ENCODE measurements around the gene MAML2.
"Not testable (repeated sequence)": the region's sequence is repeated elsewhere in the genome, so short reads cannot be mapped to it uniquely, and the experiment has no call there.

The MAML2 gene

DNA sequence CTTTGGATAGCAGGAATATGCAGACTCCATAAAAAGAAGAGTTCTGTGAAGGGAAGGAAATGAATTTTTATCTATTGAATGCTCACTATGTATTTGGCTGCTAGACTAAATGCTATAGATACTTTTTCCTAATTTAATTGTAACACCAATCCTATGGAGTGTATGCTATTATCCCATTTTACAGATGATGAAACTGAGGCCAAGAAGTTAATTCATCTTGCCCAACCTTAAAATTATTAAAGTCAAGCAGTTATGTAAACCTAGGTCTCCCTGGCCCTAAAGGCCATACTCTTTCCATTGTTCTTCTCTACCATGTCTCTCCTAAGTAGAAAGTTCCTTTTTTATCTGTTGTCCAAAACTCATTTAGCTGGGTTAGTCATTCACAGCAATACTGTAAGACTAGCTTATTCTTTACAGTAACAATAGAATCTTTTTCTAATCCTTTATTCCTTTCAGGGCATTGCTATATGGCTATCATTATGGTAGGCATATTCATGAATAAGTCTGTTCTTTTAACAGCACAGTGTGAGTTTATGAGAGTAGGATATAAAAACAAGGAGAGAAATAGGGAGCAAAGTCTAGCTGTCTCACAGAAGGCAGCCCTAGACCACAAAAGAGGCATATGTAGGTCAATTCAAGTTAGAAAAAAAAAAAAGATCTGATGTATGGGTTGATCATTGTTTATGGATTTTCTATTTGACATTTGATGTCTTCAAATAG lies 50.5 kb downstream of the MAML2 start:
- DNase-seq (ENCODE audit: low spot score) = no peak

DNA sequence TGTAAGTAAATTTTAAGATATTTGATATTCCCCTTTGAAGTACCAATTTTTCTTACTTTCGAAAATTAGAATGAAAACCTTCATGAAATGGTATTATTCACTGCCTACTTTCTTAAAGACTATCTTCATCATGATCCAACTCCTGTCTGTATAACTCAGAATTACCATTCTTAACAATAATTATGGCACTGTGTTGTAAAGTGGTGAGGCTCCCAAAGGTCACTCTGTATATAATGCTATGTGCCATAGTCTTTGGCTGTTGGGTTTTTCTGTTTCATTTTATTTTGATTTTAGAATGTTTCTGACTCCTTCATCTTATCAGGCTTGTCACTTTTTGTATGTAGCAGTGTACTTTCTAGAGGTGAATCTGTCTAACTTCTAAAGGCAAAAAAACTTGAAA lies 52.4 kb downstream of the MAML2 start:
- no peak for DNase-seq (ENCODE audit: low spot score)

DNA sequence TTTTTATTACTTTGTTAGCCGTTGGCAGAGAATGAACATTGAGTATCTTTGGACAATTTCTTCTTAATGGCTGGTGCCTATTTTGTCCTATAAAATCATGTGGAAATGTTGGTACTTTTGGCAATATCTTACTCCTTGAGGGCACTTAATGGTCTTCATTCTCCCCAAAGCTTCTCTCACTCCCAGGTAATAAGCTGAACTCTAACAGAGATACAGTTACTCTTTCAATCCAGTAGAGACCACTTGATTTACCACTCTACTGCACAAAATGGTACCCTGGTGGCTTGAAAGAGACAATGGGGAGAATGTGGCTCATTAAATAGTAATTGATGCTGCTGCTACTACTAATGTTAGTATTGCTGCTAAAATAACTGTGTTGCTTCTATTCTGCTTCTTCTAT lies 53.0 kb downstream of the MAML2 start:
- no peak for DNase-seq (ENCODE audit: low spot score)

DNA sequence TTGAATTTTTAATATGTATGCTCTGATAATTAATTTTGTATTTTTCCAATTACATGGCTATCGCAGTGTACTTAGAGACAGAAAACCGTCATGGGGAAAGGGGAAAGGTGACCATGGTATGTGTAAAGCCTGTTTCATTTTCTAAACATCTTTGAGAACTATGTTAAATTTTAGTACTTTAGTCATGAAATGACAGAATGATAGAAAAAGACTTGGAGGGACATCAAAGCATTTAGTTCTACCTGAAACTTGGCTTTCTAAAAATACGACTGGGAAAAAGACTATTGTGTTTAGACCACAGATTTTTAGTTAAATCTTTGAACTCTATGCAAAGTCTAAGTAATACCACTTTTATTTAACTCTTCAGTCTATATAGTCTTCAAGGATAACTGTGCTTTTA lies 54.1 kb downstream of the MAML2 start:
- no peak for DNase-seq (ENCODE audit: low spot score)

DNA sequence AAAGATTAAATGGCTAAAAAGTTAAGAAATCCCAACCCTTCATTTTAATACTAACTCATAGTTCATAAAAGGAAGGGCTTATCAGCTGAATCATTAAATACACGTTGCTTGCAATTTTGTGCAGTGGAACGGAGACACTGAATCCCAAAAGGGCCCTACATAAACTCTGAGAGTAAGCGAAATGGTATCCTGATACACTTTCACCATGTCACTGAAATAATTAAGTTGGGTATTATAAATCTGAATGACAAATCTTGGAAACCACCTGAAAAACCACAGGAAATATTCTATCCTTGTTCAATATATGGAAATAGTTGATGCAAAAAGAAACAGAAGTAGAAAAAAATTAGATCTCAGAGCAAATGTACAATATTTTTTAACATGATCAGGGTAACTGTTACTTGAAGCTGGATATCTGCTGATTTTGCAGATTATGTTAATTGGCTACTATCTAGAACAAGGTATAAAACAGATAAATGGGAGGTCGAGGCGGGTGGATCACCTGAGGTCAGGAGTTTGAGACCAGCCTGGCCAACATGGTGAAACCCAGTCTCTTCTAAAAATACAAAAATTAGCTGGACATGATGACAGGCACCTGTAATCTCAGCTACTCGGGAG lies 55.1 kb downstream of the MAML2 start:
- DNase-seq (ENCODE audit: low spot score) = no peak

DNA sequence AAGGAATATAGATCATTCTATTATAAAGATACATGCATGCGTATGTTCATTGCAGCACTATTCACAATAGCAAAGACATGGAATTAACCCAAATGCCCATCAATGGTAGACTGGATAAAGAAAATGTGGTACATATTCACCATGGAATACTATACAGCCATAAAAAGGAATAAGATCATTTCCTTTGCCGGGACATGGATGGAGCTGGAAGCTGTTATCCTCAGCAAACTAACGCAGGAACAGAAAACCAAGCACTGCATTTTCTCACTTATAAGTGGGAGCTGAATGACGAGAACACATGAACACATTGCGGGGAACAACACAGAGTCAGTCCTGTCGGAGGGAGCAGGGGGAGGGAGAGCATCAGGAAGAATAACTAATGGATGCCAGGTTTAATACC lies 57.0 kb downstream of the MAML2 start:
- not testable (repeated sequence) for DNase-seq (ENCODE audit: low spot score)

DNA sequence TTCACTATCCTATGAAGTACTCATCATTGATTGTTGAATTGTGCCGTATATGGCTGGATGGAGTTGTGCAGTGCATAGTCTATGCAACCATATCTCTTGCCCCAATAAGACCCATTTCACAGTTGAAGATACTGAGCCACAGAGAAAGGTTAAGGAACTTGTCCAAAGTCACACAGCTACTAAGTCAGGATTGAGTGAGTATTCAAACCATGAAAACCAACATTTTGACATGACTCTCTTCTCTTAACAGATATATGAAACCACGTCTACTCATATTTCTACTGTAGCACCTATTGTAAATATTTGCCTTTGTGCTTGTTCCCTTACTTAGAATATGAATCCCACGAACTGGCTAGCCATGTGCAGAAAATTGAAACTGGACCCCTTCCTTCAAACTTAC lies 58.1 kb downstream of the MAML2 start:
- no peak for DNase-seq (ENCODE audit: low spot score)

DNA sequence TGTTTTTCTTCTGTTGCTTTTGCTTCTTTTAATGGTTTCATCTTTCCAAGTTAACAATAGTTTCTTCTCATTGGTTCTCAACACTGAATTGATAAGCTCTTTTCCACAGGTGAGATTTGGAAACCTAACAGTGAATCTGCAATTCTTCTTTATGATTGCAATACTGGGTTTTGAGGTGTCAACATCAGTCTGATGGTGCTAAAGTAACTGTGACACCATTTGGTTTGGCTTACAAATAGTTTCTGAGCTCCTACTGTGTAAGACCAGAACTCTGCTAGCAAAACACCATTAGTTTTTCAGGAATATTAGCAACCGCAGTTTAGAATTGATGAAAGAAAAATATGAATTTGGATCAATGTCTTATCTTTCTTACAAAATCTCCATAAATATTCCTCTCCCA lies 58.6 kb downstream of the MAML2 start:
- DNase-seq (ENCODE audit: low spot score) = no peak

DNA sequence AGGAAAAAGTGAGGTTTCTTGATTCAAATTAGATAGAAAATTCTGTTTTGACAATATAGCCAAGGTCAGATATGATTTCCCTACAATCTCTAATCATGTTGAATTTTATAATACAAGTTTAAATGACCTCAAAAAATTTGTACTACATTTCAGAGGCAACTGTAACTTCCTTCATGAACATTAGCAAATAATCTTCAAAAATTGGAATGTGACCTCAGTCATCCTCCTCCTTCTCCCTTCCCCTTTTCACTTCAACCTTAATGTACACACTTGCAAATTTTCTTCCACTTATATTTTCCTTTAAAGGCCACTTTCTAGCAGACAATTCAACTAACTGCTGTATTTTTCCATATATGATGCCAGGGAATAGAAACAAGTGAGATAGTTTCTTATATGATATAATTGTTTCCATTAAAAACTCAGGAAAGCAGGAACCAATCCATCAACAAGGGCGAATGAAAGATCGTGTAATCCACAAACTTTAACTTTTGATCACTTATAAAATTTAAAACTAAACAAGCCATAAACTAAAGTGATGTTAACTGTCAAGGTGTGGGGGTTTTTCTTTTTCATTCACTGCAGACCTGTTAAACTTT lies 60.3 kb downstream of the MAML2 start:
- no peak for DNase-seq (ENCODE audit: low spot score)

DNA sequence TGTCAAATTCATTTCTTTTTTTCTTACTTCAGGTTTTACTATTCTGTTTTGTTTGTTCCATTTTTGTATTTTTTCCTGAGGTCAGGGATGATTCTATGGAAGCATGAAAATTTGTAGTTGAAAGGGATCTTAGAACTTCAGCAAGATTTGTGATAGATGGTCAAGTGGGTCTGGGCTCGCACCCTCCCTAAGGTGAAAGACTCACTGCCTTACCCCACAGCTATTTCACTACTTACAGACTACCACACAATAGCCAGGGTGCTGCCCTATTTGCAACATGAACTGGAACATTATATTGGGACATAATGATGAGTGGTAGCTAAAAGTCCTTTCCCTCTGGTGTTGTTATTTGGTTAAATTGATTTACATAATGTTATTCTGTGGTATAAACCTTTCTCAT lies 62.6 kb downstream of the MAML2 start:
- DNase-seq (ENCODE audit: low spot score) = no peak

DNA sequence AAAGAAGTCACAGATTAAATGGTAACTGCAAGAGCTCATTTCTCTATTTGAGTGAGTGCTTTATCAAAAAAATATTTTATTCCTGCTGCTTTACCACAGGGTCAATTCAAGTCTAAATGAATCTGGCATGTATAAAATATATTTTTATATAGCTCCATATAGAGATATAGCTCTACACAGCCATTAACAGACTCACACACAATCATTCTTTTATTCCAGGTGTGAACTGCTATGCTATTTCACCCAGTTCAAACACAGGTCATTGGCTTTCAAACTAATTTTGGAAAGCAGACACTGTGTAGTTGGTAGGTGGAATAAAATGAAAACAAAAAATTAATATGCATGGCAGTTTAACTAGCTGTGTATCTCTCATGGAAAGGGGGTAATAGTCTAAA lies 63.1 kb downstream of the MAML2 start:
- no peak for DNase-seq (ENCODE audit: low spot score)

DNA sequence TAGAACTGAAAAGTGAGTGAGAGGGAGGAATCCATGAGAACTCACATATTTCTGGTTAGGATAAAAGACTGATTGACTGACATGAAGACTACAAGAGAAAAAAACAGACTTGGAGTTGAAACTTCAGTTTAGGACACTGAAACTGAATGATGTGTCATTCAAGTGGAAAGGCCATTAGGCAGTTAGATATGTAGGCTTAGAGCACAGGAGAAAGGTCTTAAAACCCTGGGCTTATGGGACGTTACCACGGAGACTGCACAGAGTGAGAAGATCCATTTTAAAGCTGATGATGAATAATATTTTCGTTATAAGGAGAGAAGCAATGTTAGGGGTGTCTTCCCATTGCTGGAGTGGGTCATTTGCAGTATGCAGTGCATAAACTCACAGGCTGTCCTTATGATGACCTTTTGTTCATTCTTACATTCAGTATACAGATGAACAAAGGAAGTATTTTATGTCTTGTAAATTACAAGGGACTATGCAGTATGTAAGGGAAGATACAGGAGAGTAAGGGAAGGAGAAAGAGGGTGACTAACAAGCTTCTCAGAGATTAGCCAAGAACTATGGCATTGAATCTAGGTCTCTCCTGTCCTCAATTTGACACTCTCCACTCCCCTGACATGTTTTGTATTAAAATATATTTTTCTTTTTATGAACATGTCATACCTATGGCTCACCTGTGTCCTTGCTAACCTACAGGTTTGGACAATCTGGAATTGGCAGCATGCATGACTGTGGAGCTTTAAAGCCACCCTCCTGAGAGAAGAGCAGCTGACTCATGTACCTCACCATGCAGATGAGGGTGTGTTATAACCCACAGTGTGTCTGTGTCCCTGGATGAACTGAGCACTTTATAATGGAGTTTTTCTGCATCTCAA lies 63.7 kb downstream of the MAML2 start:
- DNase-seq (ENCODE audit: low spot score) = no peak

DNA sequence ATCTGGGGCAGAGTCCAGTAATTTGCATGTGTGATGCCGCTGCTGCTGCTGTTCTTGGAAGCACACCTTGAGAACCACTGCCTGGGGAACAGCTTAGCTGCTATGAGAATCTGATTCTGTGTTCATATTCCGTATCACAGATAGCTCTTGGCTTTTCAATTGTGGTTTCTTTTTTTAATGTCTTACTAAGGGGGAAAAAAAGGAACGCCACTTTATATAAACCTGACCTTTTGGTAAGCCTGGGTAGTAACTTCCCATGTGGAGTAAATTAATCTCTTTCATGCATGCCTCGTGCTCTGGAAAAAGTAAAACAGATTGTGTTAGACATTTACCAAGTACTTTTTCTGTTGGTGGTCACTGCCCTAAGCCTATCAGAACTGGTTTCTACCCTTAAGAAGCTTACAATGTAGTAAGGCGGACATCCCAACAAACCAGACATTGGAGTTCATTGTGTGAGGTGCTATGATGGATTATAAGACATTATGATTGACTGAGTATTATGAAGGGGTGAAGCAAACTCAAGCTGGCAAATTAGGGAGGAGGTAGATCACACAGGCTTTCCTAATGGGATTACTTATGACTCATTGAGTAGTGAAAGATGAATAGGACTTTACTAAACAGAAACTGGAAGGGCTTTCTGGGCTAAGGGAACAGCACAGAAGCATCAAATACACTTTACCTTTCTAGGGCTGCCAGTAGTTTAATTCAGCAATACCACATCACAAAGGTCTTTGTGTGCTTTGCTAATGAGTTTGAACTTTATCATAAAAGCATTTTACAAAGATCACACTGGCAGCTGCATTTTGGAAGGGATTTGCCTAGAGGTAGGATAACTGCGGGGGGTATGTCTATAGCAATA lies 64.7 kb downstream of the MAML2 start:
- DNase-seq (ENCODE audit: low spot score) = no peak

DNA sequence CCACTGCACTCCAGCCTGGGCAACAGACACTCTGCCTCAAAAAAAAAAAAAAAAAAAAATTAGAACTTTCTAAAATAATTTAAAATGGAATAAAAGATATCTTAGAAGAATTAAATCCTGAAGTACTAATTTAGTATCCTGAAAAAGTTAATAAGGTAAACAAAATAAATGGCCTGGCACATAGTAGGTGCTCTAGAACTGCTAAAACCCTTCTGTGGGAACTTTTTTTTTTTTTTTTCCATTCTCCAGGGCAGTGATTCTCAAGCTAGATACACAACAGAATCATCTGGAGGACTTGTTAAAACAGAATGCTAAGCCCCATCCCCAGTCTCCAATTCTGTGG lies 65.3 kb downstream of the MAML2 start:
- no peak for DNase-seq (ENCODE audit: low spot score)

DNA sequence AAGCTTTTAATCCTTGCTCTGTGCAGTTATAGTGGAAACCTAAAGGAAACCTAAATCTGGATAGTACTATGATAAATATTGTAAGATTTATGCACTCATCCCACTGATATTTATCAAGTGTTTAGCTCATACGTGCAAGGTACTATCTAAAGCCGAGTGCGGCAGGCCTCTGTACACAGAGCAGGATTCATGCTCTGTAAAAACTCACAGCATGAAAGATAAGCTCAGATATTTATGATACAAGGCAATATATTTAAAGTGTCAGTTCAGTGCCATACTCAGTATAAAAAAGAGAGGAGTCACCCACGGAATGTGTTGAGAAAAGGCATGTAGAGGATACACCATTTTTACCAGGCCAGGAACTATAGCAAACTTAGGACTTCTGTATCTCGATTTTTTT lies 66.2 kb downstream of the MAML2 start:
- DNase-seq (ENCODE audit: low spot score) = no peak

DNA sequence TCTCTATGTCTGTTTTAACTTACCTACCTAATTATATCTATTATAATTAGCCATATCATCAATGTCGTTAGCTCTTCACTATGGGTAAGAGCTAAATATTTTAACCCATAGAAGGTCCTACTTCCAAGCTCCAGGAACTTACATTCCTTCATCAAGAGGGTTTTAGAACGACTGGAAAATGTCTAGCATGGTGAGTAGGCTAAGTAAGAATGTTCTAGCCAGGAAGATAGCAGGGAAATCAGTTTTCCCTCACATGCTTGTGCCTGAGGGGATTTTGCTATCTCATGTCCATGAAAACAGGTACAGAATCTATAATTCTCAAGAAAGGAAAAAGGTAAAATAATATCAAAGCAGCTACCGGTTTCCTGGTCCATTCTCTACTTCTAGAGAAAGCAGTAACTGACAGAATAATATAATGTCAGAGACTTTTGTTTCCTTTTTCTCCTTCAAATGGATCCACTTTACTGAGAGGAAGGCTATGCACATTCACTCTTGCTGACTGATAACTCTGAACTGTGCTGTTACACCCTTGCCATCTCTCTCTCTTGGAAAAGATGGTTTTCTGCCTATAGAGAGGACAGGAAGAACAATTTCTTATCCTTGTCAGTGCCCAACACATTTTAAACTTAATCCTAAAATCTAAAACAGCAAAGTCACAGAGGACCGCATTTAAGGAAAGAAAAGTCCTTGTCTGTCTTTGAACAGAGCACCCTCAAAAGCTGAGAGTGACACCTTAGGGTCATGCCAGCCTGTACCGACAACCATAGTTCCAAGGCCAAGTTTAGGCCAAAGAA lies 67.0 kb downstream of the MAML2 start:
- no peak for DNase-seq (ENCODE audit: low spot score)

DNA sequence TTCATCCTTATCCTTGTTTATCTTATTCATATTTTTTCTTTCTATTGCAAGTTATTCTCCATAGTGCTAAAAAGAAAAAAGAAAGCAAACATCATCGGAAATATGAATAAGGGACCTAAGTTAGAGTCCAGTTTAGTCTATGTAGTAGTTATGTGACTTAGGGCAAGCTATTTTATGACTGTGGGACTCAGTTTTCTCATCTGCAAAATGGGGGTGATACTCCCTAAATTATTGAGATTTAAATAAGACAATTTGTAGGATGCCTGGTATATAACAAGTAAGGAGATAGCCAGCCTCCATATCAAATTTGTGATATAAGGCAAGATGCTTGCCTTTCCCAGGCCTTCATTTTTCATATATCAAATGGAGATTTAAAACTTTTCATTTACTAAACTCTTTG lies 69.5 kb downstream of the MAML2 start:
- DNase-seq (ENCODE audit: low spot score) = no peak

DNA sequence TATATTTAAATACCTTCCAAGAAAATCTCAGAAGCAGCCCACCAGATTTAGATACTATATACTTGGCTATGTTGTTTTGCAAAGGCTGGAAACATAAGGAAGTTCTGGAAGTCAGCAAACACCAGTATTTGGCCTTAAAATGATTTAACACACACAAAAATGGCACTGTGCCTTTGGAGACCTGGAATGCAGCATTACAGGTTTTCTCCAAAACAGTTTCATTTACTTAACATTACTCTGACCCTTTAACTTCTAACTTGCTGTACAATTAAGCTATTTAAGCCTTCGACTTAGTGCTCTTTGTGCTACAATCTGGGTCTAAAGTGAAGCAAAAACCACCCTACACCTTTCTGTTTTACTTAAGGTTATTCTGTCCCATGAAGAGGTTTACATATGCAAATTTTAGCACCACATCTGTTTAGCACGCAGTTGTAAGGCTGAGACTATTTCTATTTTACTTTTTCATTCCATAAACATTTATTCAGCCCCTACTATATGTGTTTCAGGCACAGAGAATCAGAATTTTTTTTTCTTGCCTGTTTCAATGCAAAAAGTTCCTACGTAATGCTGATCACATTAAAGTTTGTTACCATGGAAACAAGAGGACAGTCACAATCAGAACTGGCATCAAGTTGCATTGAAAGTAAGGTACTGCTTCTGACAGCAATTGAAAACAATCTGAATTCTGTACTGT lies 70.3 kb downstream of the MAML2 start:
- DNase-seq (ENCODE audit: low spot score) = no peak

DNA sequence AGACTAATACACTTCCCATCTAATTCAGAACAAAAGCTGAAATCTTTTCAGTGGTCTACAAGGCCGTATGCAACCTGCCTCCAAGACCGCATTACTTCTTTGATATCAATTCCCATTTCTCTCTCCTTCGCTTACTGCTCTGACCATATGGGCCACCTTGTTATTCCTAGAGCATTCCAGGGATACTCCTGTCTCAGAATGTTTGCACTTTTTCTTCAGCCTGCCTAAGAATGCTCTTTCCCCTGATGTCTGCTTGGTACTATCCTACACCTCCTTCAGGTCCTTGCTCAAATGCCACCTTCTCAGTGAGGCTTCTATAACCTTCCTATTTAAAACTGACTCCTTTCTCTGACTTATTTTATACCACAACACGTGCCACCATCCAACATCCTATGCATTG lies 71.2 kb downstream of the MAML2 start:
- no peak for DNase-seq (ENCODE audit: low spot score)

DNA sequence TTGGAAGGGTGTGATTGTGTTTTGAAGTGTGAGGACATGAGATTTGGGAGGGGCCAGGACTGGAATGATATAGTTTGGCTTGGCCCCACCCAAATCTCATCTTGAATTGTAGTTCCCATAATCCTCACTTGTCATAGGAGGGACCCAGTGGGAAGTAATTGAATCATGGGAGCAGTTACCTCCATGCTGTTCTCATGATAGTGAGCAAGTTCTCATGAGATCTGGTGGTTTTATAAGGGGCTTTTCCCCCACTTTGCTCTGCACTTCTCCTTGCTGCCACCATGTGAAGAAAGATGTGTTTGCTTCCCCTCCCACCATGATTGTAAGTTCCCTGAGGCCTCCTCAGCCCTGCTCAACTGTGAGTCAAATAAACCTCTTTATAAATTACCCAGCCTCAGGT lies 71.6 kb downstream of the MAML2 start:
- DNase-seq (ENCODE audit: low spot score) = not testable (repeated sequence)

All from CD4-positive, alpha-beta T cell treated with Interleukin-6 at 100 ng/mL for 8 hours (primary cell).